HepG2 (cell line): ENCODE results near the gene KLF6. TPM values are rescaled to one million over a fixed set of nuclear protein-coding genes. Genes with fewer than 3 reads are reported as not detected.

ENCODE experiments used
- ARID4A ChIP-seq: sonication (generic); formaldehyde crosslinking; IDR thresholded peaks from 2 replicates; pipeline ENCODE4 v1.5.0; 2020; ENCODE audit warnings: mild to moderate bottlenecking, missing genetic modification reagents, borderline replicate concordance
- ATM ChIP-seq: fragments of 450-650 bp; IDR thresholded peaks from 2 replicates; pipeline ENCODE4 v1.7.1; 2017; ENCODE audit warnings: mild to moderate bottlenecking, borderline replicate concordance
- HOXD1 ChIP-seq: sonication (generic); formaldehyde crosslinking; IDR thresholded peaks from 2 replicates; pipeline ENCODE4 v1.5.0; 2020; ENCODE audit warnings: missing genetic modification reagents
- LCORL ChIP-seq, 2 experiments: fragments of 450-650 bp in 1 of 2; sonication (generic) in 1 of 2; formaldehyde crosslinking in 1 of 2; IDR thresholded peaks; 2 replicates each; pipeline versions ENCODE4 v1.5.0 to v1.6.1; 2017 to 2020; ENCODE audit warnings: antibody characterized with exemption in 1 of 2, missing genetic modification reagents in 1 of 2
- RAD21 ChIP-seq: fragments of 450-650 bp; formaldehyde crosslinking; IDR thresholded peaks from 2 replicates; pipeline ENCODE4 v1.5.0; 2020; ENCODE audit warnings: mild to moderate bottlenecking
- SMARCE1 ChIP-seq: fragments of 450-650 bp; IDR thresholded peaks from 2 replicates; pipeline ENCODE4 v1.6.1; 2017; ENCODE audit warnings: borderline replicate concordance
- UBTF ChIP-seq: sonication (generic); formaldehyde crosslinking; IDR thresholded peaks from 2 replicates; pipeline ENCODE4 v1.4.0; 2020; ENCODE audit warnings: mild to moderate bottlenecking, missing genetic modification reagents
- ZNF367 ChIP-seq: sonication (generic); formaldehyde crosslinking; IDR thresholded peaks from 2 replicates; pipeline ENCODE4 v1.4.0; 2020; ENCODE audit warnings: missing genetic modification reagents, borderline replicate concordance
- polyA plus RNA-seq, 8 experiments: library from polyadenylated mRNA; depleted of rRNA in 3 of 8; stranded (reverse) in 7 of 8; unstranded in 1 of 8; fragments of >200 nt; fragmentation: Illumina TruSeq in 4 of 8; extraction: Trizol in 4 of 8; gene quantifications; 2 replicates each; pipeline versions ENCODE4 v1.2.1 to v1.2.3, GENCODE V29; 2011 to 2016; ENCODE audit warnings: low read depth in 4 of 8, missing spikeins in 1 of 8, mixed read lengths in 1 of 8; ENCODE audit not compliant: insufficient read depth in 1 of 8
- total RNA-seq, 5 experiments: library from RNA; depleted of rRNA; stranded (reverse); fragments of >200 nt; fragmentation: Illumina TruSeq; extraction: Trizol; gene quantifications; 2 replicates each; pipeline ENCODE4 v1.2.3, GENCODE V29; 2016; ENCODE audit warnings: low read depth in 1 of 5
- TF ChIP-seq, protein P1 (sequence below): sonication (generic); formaldehyde crosslinking; IDR thresholded peaks from 2 replicates; pipeline ENCODE4 v1.4.0; 2020; ENCODE audit warnings: missing genetic modification reagents
- TF ChIP-seq, protein P2 (sequence below): sonication (generic); formaldehyde crosslinking; IDR thresholded peaks from 2 replicates; pipeline ENCODE4 v1.5.0; 2020; ENCODE audit warnings: mild to moderate bottlenecking, missing genetic modification reagents, moderate library complexity

The KLF6 gene
- total and polyA plus RNA-seq, 2 of the 13 experiments (the other 11 are each of a cell fraction or from before 2014, with no cell fraction given) = 27.0 to 71.9 TPM

DNA sequence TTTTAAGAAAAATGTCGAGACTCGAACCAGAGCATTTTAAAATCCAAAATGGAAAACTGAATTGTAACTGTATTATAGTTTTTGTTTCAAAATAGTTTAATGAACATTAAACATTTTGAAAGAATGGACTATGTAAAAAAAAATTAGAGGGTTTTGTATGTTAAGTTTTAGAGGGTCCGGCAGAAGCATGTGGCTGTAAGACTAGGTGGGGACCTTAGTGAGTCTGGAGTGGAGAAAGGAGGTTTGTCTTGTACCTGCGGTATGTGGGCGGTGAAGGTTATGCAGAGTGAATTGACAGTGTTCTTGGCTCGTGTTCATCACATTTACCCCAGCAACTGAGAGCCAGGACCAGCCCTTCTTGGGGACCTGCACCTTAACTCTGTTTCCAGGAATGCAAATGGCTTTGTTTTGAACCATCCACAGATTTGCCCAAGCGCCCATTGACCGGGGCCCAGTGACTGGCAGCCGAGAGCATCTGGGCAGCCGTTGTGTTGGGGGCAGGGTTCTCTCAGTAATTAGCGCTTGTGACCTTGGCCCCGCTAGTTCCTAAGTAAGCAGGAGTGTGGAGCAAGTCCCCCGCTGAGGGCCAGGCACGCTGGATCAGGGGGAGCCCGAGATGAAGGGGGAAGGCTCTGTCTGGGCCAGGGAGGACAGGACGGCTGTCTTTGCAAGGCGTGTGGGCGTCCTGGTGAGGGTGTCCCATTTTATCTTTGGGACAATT lies 1.4 kb upstream of the KLF6 start (continued):
- TF ChIP-seq, protein P1, sequence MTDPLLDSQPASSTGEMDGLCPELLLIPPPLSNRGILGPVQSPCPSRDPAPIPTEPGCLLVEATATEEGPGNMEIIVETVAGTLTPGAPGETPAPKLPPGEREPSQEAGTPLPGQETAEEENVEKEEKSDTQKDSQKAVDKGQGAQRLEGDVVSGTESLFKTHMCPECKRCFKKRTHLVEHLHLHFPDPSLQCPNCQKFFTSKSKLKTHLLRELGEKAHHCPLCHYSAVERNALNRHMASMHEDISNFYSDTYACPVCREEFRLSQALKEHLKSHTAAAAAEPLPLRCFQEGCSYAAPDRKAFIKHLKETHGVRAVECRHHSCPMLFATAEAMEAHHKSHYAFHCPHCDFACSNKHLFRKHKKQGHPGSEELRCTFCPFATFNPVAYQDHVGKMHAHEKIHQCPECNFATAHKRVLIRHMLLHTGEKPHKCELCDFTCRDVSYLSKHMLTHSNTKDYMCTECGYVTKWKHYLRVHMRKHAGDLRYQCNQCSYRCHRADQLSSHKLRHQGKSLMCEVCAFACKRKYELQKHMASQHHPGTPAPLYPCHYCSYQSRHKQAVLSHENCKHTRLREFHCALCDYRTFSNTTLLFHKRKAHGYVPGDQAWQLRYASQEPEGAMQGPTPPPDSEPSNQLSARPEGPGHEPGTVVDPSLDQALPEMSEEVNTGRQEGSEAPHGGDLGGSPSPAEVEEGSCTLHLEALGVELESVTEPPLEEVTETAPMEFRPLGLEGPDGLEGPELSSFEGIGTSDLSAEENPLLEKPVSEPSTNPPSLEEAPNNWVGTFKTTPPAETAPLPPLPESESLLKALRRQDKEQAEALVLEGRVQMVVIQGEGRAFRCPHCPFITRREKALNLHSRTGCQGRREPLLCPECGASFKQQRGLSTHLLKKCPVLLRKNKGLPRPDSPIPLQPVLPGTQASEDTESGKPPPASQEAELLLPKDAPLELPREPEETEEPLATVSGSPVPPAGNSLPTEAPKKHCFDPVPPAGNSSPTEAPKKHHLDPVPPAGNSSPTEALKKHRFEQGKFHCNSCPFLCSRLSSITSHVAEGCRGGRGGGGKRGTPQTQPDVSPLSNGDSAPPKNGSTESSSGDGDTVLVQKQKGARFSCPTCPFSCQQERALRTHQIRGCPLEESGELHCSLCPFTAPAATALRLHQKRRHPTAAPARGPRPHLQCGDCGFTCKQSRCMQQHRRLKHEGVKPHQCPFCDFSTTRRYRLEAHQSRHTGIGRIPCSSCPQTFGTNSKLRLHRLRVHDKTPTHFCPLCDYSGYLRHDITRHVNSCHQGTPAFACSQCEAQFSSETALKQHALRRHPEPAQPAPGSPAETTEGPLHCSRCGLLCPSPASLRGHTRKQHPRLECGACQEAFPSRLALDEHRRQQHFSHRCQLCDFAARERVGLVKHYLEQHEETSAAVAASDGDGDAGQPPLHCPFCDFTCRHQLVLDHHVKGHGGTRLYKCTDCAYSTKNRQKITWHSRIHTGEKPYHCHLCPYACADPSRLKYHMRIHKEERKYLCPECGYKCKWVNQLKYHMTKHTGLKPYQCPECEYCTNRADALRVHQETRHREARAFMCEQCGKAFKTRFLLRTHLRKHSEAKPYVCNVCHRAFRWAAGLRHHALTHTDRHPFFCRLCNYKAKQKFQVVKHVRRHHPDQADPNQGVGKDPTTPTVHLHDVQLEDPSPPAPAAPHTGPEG (CRISPR knock-in tag) = 0 out of 2 replicates have a peak, but pooled peaks have one; percentile 46
- no peak for TF ChIP-seq ZNF367 (CRISPR knock-in tag)
- no peak for TF ChIP-seq ATM
- TF ChIP-seq, protein P2, sequence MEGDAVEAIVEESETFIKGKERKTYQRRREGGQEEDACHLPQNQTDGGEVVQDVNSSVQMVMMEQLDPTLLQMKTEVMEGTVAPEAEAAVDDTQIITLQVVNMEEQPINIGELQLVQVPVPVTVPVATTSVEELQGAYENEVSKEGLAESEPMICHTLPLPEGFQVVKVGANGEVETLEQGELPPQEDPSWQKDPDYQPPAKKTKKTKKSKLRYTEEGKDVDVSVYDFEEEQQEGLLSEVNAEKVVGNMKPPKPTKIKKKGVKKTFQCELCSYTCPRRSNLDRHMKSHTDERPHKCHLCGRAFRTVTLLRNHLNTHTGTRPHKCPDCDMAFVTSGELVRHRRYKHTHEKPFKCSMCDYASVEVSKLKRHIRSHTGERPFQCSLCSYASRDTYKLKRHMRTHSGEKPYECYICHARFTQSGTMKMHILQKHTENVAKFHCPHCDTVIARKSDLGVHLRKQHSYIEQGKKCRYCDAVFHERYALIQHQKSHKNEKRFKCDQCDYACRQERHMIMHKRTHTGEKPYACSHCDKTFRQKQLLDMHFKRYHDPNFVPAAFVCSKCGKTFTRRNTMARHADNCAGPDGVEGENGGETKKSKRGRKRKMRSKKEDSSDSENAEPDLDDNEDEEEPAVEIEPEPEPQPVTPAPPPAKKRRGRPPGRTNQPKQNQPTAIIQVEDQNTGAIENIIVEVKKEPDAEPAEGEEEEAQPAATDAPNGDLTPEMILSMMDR = peak; percentile 43
- no peak for TF ChIP-seq LCORL (IDR thresholded peaks at IDR 0.05)
- TF ChIP-seq LCORL (CRISPR knock-in tag; IDR thresholded peaks at IDR 0.05) = peak; percentile 58; the same call in 1 of the 2 replicates
- no peak for TF ChIP-seq HOXD1 (CRISPR knock-in tag)
- TF ChIP-seq SMARCE1 = no peak
- no peak for TF ChIP-seq ARID4A (CRISPR knock-in tag)
- TF ChIP-seq RAD21 (CRISPR knock-in tag) = peak; percentile 57; the same call in 1 of the 2 replicates
- peak; percentile 38; the same call in 1 of the 2 replicates for TF ChIP-seq UBTF (CRISPR knock-in tag)
